Measurements from ENCODE around the gene PDIA3. TPM values are rescaled to one million over a fixed set of nuclear protein-coding genes. Genes with fewer than 3 reads are reported as not detected.
"Not testable (repeated sequence)": the region's sequence is repeated elsewhere in the genome, so short reads cannot be mapped to it uniquely, and the experiment has no call there.

Gene PDIA3
- total and polyA plus RNA-seq, 2 donors from 2014 or later, result 404 to 414 TPM

DNA sequence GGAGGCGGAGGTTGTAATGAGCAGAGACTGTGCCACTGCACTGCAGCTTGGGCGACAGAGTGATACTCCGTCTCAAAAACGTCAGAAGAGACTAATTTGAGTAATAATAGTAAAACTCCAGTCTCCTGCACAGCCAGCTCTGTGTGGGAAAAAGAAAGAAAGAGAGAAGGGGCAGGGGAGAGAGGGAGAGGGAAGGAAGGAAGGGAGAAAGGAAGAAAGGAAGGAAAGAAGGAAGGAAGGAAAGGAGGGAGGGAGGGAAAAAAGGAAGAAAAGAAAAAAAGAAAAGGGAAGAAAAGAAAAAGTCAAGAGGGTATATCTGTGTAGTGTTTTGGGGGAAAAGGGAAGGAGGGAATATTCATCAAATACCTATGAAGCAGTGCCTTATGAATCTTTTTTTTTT lies 23.1 kb upstream of the PDIA3 start:
- H3K4me1 ChIP-seq (ENCODE audit: control insufficient read depth in 2 of 3, insufficient read depth in 2 of 3, low read depth in 1 of 3, low read length in 3 of 3), result no peaks in the 10 kb centered on the region
- TF ChIP-seq, protein P1, sequence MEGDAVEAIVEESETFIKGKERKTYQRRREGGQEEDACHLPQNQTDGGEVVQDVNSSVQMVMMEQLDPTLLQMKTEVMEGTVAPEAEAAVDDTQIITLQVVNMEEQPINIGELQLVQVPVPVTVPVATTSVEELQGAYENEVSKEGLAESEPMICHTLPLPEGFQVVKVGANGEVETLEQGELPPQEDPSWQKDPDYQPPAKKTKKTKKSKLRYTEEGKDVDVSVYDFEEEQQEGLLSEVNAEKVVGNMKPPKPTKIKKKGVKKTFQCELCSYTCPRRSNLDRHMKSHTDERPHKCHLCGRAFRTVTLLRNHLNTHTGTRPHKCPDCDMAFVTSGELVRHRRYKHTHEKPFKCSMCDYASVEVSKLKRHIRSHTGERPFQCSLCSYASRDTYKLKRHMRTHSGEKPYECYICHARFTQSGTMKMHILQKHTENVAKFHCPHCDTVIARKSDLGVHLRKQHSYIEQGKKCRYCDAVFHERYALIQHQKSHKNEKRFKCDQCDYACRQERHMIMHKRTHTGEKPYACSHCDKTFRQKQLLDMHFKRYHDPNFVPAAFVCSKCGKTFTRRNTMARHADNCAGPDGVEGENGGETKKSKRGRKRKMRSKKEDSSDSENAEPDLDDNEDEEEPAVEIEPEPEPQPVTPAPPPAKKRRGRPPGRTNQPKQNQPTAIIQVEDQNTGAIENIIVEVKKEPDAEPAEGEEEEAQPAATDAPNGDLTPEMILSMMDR (IDR thresholded peaks at IDR 0.05; ENCODE audit: borderline replicate concordance, extremely low read depth, insufficient read depth), result no peak
- no peaks in the 10 kb centered on the region for H3K27me3 ChIP-seq (ENCODE audit: control insufficient read depth, insufficient read depth, low read length)
- no peaks in the 10 kb centered on the region for H3K36me3 ChIP-seq (ENCODE audit: control insufficient read depth in 2 of 3, insufficient read depth in 3 of 3, low read length in 3 of 3)
- H3K9ac ChIP-seq (ENCODE audit: low read length in 3 of 3), result no peak overlapping the region
- intact Hi-C loops (cut with DNase I), result no loop called here
- H3K27ac ChIP-seq (ENCODE audit: low read depth in 2 of 2, low read length in 2 of 2), result no peak overlapping the region
- FAIRE-seq (no peak), DNase-seq (no peak)
- no peak overlapping the region for H3K4me3 ChIP-seq (ENCODE audit: low read length in 3 of 3)
- no peaks in the 10 kb centered on the region for H3K9me3 ChIP-seq (ENCODE audit: control insufficient read depth in 2 of 3, insufficient read depth in 1 of 3, low read length in 3 of 3)

DNA sequence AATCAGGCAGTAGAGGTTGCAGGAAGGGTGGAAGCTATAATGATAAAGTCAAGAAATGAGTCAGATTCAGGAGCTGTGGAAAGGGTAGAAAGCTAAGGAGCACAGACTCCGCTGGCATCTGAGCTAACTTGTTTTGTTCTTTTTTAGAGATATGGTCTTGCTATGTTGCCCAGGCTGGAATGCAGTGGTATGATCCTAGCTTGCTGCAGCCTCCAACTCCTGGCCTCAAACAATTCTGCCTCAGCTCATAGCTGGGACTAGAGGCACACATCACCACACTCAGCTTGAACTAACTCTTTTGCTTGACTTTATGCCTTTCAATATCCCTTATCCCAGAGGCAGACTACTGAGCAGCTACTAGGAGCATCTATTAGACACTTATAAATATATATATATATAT lies 19.9 kb upstream of the PDIA3 start:
- H3K27ac ChIP-seq (ENCODE audit: low read depth in 2 of 2, low read length in 2 of 2); H3K36me3 ChIP-seq (ENCODE audit: control insufficient read depth in 2 of 3, insufficient read depth in 3 of 3, low read length in 3 of 3); H3K4me1 ChIP-seq (ENCODE audit: control insufficient read depth in 2 of 3, insufficient read depth in 2 of 3, low read depth in 1 of 3, low read length in 3 of 3); intact Hi-C loops (cut with DNase I); H3K9ac ChIP-seq (ENCODE audit: low read length in 3 of 3); H3K27me3 ChIP-seq (ENCODE audit: control insufficient read depth, insufficient read depth, low read length); DNase-seq; H3K4me3 ChIP-seq (ENCODE audit: low read length in 3 of 3); FAIRE-seq; H3K9me3 ChIP-seq (ENCODE audit: control insufficient read depth in 2 of 3, insufficient read depth in 1 of 3, low read length in 3 of 3): not testable (repeated sequence)

- H3K4me3 ChIP-seq (ENCODE audit: low read length in 3 of 3); intact Hi-C loops (cut with DNase I); H3K36me3 ChIP-seq (ENCODE audit: control insufficient read depth in 2 of 3, insufficient read depth in 3 of 3, low read length in 3 of 3); FAIRE-seq; H3K9me3 ChIP-seq (ENCODE audit: control insufficient read depth in 2 of 3, insufficient read depth in 1 of 3, low read length in 3 of 3); H3K27ac ChIP-seq (ENCODE audit: low read depth in 2 of 2, low read length in 2 of 2); H3K27me3 ChIP-seq (ENCODE audit: control insufficient read depth, insufficient read depth, low read length); DNase-seq; H3K4me1 ChIP-seq (ENCODE audit: control insufficient read depth in 2 of 3, insufficient read depth in 2 of 3, low read depth in 1 of 3, low read length in 3 of 3); H3K9ac ChIP-seq (ENCODE audit: low read length in 3 of 3): not testable (repeated sequence)
These were observed 18.0 kb upstream of the PDIA3 start for GRCh38 chr15:43728053-43728725.

GRCh38 chr15:43735416-43735815 lies 10.8 kb upstream of the PDIA3 start:
- Histone ChIP-seq H3K9ac (ENCODE audit: low read length in 3 of 3) (no peak overlapping the region), H3K27me3 (ENCODE audit: control insufficient read depth, insufficient read depth, low read length) (no peaks in the 10 kb centered on the region), H3K36me3 (ENCODE audit: control insufficient read depth in 2 of 3, insufficient read depth in 3 of 3, low read length in 3 of 3) (no peaks in the 10 kb centered on the region), H3K4me1 (ENCODE audit: control insufficient read depth in 2 of 3, insufficient read depth in 2 of 3, low read depth in 1 of 3, low read length in 3 of 3) (no peaks in the 10 kb centered on the region), H3K27ac (ENCODE audit: low read depth in 2 of 2, low read length in 2 of 2) (no peak overlapping the region), H3K9me3 (ENCODE audit: control insufficient read depth in 2 of 3, insufficient read depth in 1 of 3, low read length in 3 of 3) (no peaks in the 10 kb centered on the region), H3K4me3 (ENCODE audit: low read length in 3 of 3) (no peak overlapping the region)
- DNase-seq (no peak), FAIRE-seq (no peak)
- intact Hi-C loops (cut with DNase I), result no loop called here
- TF ChIP-seq, protein P1 (IDR thresholded peaks at IDR 0.05; ENCODE audit: borderline replicate concordance, extremely low read depth, insufficient read depth), result no peak

- intact Hi-C loops (cut with DNase I); H3K4me1 ChIP-seq (ENCODE audit: control insufficient read depth in 2 of 3, insufficient read depth in 2 of 3, low read depth in 1 of 3, low read length in 3 of 3); H3K36me3 ChIP-seq (ENCODE audit: control insufficient read depth in 2 of 3, insufficient read depth in 3 of 3, low read length in 3 of 3); H3K9me3 ChIP-seq (ENCODE audit: control insufficient read depth in 2 of 3, insufficient read depth in 1 of 3, low read length in 3 of 3); H3K27me3 ChIP-seq (ENCODE audit: control insufficient read depth, insufficient read depth, low read length); FAIRE-seq: not testable (repeated sequence)
- peak overlapping the region; percentile 61 to 90 (median 82) for H3K4me3 ChIP-seq (ENCODE audit: low read length in 3 of 3)
- DNase-seq, result peak in 3 of 5 donors; percentile 39 to 65 (median 58)
- H3K27ac ChIP-seq (ENCODE audit: low read depth in 2 of 2, low read length in 2 of 2), result peak overlapping the region; percentile 92 to 94
- H3K9ac ChIP-seq (ENCODE audit: low read length in 3 of 3), result peak overlapping the region; percentile 48 to 77 (median 70)
These were observed 668 bp downstream of the PDIA3 start for GRCh38 chr15:43746903-43747309.

All from kidney (tissue), 14 donors.